Midbrain (tissue), 1 donor: ENCODE measurements around the gene ZNF853.
"Not testable (repeated sequence)": the region's sequence is repeated elsewhere in the genome, so short reads cannot be mapped to it uniquely, and the experiment has no call there.

Experiments
- DNase-seq: peaks from one replicate; lab custom pipeline; 2025; lab: John Stamatoyannopoulos, UW

The ZNF853 gene

GRCh38 chr7:6614953-6615722 is at the start of gene ZNF853:
TSS of gene ZNF853 (plus strand) at chr7:6615610. CDS start at chr7:6616175, 565 bp downstream.
- peak; percentile 16 for DNase-seq

GRCh38 chr7:6565655-6566054 is 49.8 kb upstream of the ZNF853 start:
- no peak for DNase-seq

GRCh38 chr7:6567886-6568285 is 47.5 kb upstream of the ZNF853 start:
- no peak for DNase-seq

DNA sequence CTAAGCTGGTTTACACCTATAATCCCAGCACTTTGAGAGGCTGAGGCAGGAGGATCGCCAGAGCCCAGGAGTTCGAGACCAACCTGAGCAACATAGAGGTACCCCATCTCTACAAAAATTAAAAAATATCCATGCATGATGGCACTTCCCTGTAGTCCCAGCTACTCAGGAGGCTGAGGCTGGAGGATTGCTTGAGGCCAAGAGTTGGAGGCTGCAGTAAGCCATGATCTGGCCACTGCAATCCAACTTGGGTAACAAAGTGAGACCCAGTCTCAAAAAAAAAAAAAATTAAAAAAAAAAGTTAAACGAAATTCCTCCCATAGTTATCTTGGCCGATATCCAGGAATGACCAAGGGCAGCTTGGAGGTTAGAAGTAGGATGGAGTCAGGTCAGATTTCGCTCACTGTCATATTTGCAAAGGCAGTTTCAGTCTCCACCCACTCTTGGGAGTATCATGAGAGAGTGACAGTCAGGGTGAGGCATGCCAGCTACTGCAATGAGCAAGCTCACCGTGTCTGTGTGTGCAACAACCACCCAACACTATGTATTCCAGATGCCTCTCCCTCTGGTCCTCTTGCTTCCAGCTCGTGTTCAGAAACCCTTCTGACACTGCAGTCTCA is 44.1 kb upstream of the ZNF853 start:
- DNase-seq, result no peak

DNA sequence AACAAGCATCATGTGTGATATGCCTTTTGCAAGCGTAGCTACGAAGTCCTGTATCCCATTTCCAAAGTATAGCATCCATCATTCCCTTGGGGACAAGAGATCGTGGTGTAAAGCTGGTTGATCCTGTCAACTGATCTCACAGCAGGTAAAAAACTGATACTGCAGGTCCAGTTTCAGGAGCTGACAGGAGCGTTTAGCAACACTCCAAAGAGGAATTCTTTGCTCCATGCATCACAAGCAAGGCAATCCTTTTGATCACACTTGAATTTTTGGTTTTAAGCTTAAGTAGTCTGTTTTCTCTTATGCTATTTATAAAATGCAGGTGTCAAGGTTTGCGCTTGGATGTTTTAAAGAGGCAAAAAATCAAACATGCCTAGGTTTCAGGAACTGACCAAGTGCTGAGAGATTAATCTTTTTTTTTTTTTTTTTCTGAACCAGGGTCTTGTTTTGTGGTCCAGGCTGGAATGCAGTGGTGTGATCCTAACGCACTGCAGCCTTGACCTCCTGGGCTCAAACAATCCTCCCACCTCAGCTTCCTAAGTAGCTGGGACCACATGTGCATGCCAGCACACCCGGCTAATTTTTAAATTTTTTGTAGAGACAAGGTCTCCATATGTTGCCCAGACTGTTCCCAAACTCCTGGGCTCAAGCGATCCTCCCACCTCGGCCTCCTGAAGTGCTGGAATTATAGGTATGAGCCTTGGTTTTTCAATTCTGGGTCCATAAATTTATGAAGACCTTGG is 40.0 kb upstream of the ZNF853 start:
- DNase-seq, result no peak

GRCh38 chr7:6576024-6576866 is 39.2 kb upstream of the ZNF853 start:
- no peak for DNase-seq

GRCh38 chr7:6576867-6577368 is 38.5 kb upstream of the ZNF853 start:
- DNase-seq, result not testable (repeated sequence)

DNA sequence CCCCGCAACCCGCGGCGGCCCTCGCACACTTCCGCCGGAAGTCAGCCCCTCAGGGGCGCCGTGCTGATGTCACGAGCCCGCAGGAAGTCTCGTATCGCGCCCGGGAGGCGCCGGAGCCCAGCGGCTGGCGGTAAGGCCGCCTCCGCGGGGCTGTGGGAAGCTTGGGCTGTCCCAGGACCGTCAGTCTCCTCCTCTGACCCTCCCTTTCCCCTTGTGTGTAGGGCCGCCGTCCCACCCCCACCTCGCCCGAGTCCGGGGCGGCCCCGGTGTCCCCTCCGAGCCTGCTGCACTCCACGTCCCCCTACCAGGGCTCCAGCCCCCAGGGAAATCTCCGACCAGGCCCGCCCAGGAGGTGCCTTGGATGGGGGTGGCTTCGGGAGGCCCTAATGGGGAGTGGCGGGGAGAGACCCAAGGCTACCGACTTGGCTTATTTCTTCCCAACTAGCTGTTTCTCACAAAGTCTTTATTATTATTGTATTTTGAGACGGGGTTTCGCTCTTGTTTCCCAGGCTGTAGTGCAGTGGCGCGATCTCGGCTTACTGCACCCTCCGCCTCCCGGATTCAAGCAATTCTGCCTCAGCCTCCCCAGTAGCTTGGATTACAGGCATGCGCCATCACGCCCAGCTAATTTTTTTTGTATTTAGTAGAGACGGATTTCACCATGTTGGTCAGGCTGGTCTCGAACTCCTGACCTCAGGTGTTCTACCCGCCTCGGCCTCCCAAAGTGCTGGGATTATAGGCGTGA is 37.9 kb upstream of the ZNF853 start, which contains the start of gene ZDHHC4:
TSS of gene ZDHHC4 (plus strand) at position 86 of the 745 bp plus-strand sequence. CDS start 3,108 bp downstream, outside the sequence.
- DNase-seq, result peak; percentile 87

DNA sequence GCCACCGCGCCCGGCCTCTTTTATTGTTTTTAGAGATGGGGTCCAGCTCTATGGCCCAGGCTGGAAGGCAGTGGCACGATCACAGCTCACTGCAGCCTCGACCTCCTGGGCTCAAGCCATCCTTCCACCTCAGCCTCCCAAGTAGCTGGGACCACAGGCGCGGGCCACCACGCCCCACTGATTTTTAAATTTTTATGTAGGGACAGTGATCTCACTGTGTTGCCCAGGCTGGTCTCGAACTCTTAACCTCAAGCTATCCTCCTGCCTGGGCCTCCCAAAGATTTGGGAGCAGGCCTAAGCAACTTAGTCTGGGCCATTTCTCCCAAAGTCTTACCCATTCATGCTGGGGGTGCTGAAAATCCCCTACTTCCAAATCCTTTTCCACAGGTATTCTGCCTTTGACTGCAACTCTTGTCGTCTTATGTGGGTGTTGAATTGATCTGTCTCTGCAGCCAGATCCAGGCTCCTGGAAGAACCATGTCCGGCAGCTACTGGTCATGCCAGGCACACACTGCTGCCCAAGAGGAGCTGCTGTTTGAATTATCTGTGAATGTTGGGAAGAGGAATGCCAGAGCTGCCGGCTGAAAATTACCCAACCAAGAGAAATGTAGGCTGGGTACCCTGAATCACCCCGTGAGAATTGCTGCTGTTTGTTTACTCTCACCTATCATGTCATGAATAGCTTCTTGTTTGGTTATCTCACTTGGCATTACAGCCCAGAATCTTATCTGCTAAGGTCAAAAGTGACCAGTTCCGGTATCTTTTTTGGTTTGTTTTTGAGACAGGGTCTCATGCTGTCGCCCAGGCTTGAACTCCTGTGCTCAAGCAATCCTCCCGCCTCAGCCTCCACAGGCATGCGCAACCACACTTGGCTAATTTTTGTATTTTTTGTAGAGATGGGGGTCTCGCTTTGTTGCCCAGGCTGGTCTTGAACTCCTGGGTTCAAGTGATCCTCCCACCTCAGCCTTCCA is 37.0 kb upstream of the ZNF853 start:
- no peak for DNase-seq

GRCh38 chr7:6579446-6579845 is 36.0 kb upstream of the ZNF853 start:
- DNase-seq, result no peak

GRCh38 chr7:6585746-6586432 is 29.5 kb upstream of the ZNF853 start:
- not testable (repeated sequence) for DNase-seq

GRCh38 chr7:6588566-6588965 is 26.8 kb upstream of the ZNF853 start:
- no peak for DNase-seq

- DNase-seq, result no peak
Measured at GRCh38 chr7:6589151-6589828, 26.1 kb upstream of the ZNF853 start.

DNA sequence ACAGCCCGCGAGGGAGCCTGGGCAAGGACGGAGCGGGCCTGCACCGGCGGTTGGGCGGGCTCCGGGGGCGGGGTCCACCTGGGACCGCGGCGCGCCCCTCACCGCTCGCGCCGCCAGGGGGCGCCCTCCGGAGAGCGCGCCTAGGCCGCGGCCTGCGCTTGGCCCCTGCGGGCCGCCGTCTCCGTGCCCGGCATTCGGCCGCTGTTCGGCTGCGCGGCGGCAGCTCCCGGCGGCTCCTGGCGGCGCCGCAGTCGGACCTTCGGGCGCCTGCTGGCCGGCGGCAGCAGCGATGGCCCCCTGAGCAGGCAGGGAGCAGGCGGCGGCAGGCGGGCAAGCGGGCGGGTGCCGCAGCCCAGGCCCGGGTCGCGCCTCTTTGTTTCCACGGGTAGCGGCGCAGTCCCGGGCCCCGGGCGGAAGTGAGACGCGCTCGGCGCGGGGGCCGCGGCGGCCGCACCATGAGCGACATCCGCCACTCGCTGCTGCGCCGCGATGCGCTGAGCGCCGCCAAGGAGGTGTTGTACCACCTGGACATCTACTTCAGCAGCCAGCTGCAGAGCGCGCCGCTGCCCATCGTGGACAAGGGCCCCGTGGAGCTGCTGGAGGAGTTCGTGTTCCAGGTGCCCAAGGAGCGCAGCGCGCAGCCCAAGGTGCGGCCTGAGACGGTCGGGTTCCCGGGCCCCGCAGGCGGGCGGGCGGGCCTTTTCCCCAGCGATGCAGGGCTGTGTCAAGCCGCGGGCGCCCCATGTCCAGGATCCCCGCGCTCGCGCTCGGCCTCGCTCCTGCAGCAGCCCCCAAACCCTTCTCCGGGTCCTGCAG is 25.4 kb upstream of the ZNF853 start, which contains the start of gene INTS15:
TSS of gene INTS15 (plus strand) at position 193 of the 816 bp plus-strand sequence. CDS start at position 456, 263 bp downstream.
- peak; percentile 82 for DNase-seq

DNA sequence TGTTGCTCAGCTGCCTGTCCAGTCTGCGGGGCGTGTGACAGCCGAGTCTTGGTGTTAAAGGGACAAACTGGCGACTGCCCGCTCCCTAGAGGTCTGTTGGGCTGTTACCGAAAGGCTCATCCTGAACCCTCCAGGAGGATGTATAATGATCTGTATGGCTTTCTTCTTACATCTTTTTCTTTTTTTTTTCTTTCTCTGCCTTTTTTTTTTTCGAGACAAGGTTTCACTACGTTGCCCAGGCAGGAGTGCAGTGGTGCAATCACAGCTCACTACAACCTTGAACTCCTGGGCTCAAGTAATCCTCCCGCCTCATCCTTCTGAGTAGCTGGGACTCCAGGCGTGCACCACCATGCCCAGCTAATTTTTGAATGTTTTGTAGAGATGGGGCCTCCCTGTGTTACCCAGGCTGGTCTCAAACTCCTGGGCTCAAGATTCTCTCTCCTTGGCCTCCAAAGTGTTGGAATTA is 24.7 kb upstream of the ZNF853 start:
- DNase-seq, result no peak

GRCh38 chr7:6600093-6600492 is 15.3 kb upstream of the ZNF853 start:
- no peak for DNase-seq

GRCh38 chr7:6604458-6604857 is 11.0 kb upstream of the ZNF853 start:
- no peak for DNase-seq
